ENCODE data around the gene TRAF3IP1.
A peak's percentile ranks its signal among the peaks of the same experiment; 100 is the strongest.

Gene TRAF3IP1

GRCh38 chr2:238408615-238409340 is 88.5 kb downstream of the TRAF3IP1 start:
- no peak for DNase-seq (ENCODE audit: low spot score)

- DNase-seq (ENCODE audit: low spot score): no peak
These were observed 89.3 kb downstream of the TRAF3IP1 start for GRCh38 chr2:238409341-238410199.

GRCh38 chr2:238412067-238412767 is 91.9 kb downstream of the TRAF3IP1 start:
- no peak for DNase-seq (ENCODE audit: low spot score)

- no peak for DNase-seq (ENCODE audit: low spot score)
These were observed 93.0 kb downstream of the TRAF3IP1 start for GRCh38 chr2:238413368-238413767.

- no peak for DNase-seq (ENCODE audit: low spot score)
These were observed 94.9 kb downstream of the TRAF3IP1 start for GRCh38 chr2:238415036-238415764.

GRCh38 chr2:238415893-238416292 is 95.6 kb downstream of the TRAF3IP1 start:
- no peak for DNase-seq (ENCODE audit: low spot score)

GRCh38 chr2:238418196-238418998 is 98.1 kb downstream of the TRAF3IP1 start:
- DNase-seq (ENCODE audit: low spot score): no peak

- no peak for DNase-seq (ENCODE audit: low spot score)
These were observed 98.8 kb downstream of the TRAF3IP1 start for GRCh38 chr2:238418999-238419546.

- DNase-seq (ENCODE audit: low spot score): no peak
These were observed 100.1 kb downstream of the TRAF3IP1 start for GRCh38 chr2:238420442-238420841.

GRCh38 chr2:238420878-238421694 is 100.8 kb downstream of the TRAF3IP1 start:
- no peak for DNase-seq (ENCODE audit: low spot score)

GRCh38 chr2:238421695-238422035 is 101.3 kb downstream of the TRAF3IP1 start:
- no peak for DNase-seq (ENCODE audit: low spot score)

GRCh38 chr2:238422285-238422684 is 102.0 kb downstream of the TRAF3IP1 start:
- no peak for DNase-seq (ENCODE audit: low spot score)

GRCh38 chr2:238422940-238423339 is 102.6 kb downstream of the TRAF3IP1 start:
- DNase-seq (ENCODE audit: low spot score): no peak

GRCh38 chr2:238423561-238424312 is 103.4 kb downstream of the TRAF3IP1 start:
- DNase-seq (ENCODE audit: low spot score): no peak

GRCh38 chr2:238424313-238424700 is 104.0 kb downstream of the TRAF3IP1 start:
- no peak for DNase-seq (ENCODE audit: low spot score)

GRCh38 chr2:238425505-238425978 is 105.2 kb downstream of the TRAF3IP1 start:
- DNase-seq (ENCODE audit: low spot score): no peak

- peak; percentile 64 for DNase-seq (ENCODE audit: low spot score)
These were observed 105.8 kb downstream of the TRAF3IP1 start for GRCh38 chr2:238425979-238426567.

- peak; percentile 97 for DNase-seq (ENCODE audit: low spot score)
These were observed 106.5 kb downstream of the TRAF3IP1 start, which contains the start of gene ASB1 for GRCh38 chr2:238426568-238427434. Gene ASB1 (plus strand): TSS chr2:238426927. CDS start chr2:238427071, 144 bp downstream.
